ENCODE data around the gene CD38.
A peak's percentile ranks its signal among the peaks of the same experiment; 100 is the strongest.

CD38 gene

DNA sequence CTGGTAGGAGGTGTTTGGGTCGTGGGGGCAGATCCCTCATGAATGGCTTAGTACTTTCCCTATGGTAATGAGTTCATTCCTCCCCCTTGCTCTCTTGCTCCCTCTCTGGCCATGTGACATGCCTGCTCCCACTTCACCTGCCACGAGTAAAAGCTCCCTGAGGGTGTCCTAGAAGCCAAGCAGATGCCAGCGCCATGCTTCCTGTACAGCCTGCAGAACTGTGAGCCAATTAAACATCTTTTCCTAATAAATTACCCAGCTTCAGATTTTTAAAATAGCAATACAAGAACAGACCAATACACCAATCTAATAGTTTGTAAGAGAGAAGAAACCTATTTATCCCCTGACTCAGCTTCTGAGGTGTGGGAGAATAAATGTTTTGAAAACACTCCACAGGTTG lies 99.9 kb downstream of the CD38 start:
- TF ChIP-seq, protein P1, sequence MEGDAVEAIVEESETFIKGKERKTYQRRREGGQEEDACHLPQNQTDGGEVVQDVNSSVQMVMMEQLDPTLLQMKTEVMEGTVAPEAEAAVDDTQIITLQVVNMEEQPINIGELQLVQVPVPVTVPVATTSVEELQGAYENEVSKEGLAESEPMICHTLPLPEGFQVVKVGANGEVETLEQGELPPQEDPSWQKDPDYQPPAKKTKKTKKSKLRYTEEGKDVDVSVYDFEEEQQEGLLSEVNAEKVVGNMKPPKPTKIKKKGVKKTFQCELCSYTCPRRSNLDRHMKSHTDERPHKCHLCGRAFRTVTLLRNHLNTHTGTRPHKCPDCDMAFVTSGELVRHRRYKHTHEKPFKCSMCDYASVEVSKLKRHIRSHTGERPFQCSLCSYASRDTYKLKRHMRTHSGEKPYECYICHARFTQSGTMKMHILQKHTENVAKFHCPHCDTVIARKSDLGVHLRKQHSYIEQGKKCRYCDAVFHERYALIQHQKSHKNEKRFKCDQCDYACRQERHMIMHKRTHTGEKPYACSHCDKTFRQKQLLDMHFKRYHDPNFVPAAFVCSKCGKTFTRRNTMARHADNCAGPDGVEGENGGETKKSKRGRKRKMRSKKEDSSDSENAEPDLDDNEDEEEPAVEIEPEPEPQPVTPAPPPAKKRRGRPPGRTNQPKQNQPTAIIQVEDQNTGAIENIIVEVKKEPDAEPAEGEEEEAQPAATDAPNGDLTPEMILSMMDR (IDR thresholded peaks at IDR 0.05; ENCODE audit: insufficient read depth, missing control alignments), result no peak
- no peak for DNase-seq (ENCODE audit: insufficient read length, low spot score)

DNA sequence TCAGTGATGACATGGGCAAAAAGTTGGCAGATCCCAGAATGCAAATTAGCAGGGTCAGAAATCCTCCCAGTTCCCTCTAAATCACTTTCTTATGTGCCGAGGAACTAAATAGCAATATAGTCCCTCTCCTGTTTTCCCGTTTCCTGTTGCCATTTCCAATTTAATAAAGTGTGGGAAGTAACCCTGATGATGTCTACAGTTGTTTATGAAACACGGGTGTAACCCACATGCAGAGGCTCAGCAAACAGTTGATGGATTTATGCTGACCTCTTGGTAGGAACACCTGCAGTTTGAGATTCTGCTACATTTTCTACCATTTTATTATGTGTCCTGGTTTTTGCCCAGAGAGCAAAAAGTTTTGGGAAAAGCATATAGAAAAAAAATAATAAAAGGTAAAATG lies 103.7 kb downstream of the CD38 start:
- TF ChIP-seq, protein P1 (IDR thresholded peaks at IDR 0.05; ENCODE audit: insufficient read depth, missing control alignments), result no peak
- no peak for DNase-seq (ENCODE audit: insufficient read length, low spot score)
- FAIRE-seq, result no peak

More for the DNA sequence above, 99.9 kb downstream of the CD38 start:
- no peak for FAIRE-seq

DNA sequence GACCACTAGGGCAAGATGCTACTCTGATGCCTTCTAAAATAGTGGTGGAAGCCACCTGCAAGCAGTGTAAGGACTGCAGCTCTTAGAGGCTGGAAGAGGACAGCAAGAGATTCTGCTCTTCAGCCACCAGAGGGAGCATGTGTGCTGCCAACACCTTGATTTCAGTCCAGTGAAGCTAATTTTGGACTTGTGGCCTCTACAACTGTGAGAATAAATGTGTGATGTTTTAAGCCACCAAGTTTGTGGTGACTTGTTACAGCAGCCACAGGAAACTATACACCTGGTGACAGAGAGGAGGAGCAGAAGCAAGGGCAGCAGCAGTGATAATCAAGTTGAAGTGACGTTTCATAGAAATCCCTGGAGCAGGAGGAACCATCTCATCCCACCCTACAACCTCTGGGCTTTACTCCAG lies 104.6 kb downstream of the CD38 start:
- FAIRE-seq (no peak), DNase-seq (ENCODE audit: insufficient read length, low spot score) (no peak)
- TF ChIP-seq, protein P1 (IDR thresholded peaks at IDR 0.05; ENCODE audit: insufficient read depth, missing control alignments), result peak; percentile 92

DNA sequence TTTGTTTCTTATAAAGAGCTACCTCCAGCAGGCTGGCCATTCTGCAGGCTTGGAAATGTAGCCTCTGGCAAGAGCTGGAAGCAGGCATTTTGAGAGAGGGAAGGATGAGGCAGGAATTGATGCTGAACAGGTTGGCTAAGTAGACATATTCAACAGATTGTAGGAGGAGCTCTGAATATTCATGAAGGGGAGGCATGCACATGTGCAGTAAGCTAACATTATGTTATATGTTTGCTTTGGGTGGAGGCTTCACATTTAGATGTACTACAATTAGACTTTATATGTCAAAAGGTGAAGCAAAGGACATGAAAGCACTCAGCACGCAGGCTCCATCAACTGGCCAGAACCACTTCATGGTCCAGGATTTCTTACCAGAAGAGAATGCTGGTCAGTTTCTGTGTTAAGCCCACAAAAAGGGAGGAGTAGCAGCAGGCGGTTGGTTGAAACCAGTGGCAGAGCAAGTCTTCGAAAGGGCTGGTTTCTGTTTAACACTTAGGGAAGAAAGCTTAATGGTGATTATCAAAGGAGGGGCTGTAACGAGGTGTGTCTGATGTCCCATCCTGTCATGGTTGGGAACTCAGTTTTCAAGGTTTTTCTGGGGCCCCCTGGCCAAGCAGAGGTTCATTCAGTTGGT lies 105.6 kb downstream of the CD38 start:
- TF ChIP-seq, protein P1 (IDR thresholded peaks at IDR 0.05; ENCODE audit: insufficient read depth, missing control alignments), result no peak
- FAIRE-seq (no peak), DNase-seq (ENCODE audit: insufficient read length, low spot score) (no peak)

DNA sequence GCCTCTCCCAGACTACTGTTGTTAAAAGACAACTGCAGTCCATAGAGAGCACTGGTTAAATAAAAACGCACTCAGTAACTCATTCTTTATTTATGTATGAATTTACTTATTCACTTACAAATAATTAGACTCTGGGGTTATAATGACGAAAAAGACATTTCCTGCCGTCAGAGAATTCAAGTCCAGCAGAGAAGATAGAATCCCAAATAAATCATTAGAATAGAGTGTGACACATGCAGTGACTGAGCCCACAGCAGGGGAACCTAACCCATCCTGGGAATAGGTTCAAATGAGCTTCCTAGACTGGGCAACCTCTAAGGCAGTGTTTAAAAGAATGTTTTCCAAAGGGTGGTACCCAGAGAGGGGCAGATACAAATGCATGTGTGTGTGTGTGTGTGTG lies 106.5 kb downstream of the CD38 start:
- DNase-seq (ENCODE audit: insufficient read length, low spot score) (no peak), FAIRE-seq (no peak)
- TF ChIP-seq, protein P1 (IDR thresholded peaks at IDR 0.05; ENCODE audit: insufficient read depth, missing control alignments), result no peak

DNA sequence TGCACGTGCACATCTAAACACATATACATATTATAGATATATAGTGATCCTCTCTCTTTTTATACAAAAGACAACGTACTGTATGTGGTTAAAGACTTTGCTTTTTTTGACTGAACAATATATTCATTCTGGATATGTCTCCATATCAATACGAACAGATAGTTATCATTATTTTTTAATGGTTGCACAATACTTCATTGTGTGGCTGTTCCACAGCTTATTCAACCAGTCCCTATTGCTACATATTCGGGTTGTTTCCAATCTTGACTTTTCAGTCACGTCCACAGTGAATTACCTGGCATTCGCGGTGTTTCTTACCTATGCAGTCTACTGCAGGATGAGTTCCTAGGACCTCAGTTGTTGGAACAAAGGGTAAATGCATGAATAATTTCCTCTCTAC lies 107.3 kb downstream of the CD38 start:
- DNase-seq (ENCODE audit: insufficient read length, low spot score) (no peak), FAIRE-seq (no peak)
- TF ChIP-seq, protein P1 (IDR thresholded peaks at IDR 0.05; ENCODE audit: insufficient read depth, missing control alignments), result no peak

DNA sequence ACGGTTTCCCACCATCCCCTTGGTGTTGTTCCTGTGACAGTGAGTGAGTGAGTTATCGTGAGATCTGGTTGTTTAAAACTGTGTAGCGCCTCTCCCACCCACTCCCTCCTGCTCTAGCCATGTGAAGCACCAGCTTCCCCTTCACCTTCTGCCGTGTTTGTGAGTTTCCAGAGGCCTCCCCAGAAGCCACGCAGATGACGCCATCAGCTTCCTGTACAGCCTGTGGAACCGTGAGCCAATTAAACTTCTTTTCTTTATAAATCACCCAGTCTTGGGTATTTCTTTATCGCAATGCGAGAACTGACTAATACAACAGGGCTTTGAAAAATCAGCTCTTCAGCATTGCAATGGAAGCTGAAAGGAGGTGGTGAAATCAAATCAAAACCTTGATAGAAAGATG lies 110.4 kb downstream of the CD38 start:
- no peak for DNase-seq (ENCODE audit: insufficient read length, low spot score)
- TF ChIP-seq, protein P1 (IDR thresholded peaks at IDR 0.05; ENCODE audit: insufficient read depth, missing control alignments), result no peak
- no peak for FAIRE-seq

Measured in D721Med (cell line).